Germinal center (tissue), 1 donor: ENCODE data around the gene ACSM3.
"Not testable (repeated sequence)": the region's sequence is repeated elsewhere in the genome, so short reads cannot be mapped to it uniquely, and the experiment has no call there.

Source experiments
- DNase-seq: peaks from one replicate; pipeline ENCODE4 v3.0.0; 2012; ENCODE audit warnings: mixed read lengths, low spot score

ACSM3 gene, protein sequence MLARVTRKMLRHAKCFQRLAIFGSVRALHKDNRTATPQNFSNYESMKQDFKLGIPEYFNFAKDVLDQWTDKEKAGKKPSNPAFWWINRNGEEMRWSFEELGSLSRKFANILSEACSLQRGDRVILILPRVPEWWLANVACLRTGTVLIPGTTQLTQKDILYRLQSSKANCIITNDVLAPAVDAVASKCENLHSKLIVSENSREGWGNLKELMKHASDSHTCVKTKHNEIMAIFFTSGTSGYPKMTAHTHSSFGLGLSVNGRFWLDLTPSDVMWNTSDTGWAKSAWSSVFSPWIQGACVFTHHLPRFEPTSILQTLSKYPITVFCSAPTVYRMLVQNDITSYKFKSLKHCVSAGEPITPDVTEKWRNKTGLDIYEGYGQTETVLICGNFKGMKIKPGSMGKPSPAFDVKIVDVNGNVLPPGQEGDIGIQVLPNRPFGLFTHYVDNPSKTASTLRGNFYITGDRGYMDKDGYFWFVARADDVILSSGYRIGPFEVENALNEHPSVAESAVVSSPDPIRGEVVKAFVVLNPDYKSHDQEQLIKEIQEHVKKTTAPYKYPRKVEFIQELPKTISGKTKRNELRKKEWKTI

DNA sequence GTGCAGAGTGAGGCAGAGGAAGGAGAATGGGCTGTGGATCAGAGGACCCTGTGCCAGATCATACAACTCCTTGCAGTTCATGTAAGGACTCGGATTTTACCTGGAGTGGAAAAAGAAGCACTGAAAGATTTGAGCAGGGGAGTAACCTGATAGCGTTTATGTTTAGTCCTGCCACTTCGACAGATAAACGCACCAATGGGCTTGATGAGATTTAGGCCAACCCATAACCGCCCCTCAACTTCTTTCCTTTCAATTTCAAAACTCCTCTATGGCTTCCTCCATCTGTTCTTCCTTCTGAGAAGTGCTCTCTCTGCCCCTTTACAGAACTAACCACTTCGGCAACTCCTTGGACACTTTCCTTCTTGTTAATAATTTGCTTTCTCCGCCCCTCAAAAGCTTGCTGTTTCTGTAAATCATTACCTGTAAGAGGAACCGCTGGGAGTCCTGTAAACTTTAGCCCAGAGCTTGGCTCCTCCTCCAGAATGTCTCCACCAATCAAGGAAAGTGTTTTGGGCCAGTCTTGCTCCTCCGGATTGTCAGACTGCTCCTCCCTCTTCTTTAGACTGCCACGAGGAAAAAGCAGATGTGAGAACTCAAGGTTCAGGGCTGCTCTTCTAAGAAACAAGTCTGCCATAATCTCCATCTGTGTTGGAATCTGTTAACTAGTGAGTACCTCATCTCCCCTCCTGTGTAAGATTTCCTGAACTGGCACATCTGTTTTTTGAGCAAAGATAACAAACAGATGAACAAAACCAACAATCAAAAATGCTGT, at the start of gene ACSM3:
ACSM3 (plus strand) TSS at position 554 of the 772 bp plus-strand sequence. CDS start 6,021 bp downstream, outside the sequence.
- peak; percentile 88 for DNase-seq

DNA sequence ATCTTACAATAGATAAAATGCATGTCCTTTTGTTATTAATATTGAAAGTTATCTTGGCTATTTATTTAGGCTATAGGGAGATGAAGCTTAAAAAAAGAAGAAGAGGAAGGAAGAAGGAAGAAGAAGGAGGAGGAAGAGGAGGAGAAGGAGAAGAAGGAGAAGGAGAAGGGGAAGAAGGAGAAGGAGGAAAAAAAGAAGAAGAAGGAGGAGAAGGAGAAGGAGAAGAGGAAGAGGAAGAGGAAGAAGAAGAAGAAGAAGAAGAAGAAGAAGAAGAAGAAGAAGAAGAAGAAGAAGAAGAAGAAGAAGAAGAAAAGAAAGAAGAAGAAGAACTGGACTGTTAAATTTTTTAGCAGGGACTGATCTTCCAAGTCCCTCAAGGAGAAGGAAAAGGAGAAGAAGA, 46.1 kb upstream of the ACSM3 start:
- DNase-seq = not testable (repeated sequence)

DNA sequence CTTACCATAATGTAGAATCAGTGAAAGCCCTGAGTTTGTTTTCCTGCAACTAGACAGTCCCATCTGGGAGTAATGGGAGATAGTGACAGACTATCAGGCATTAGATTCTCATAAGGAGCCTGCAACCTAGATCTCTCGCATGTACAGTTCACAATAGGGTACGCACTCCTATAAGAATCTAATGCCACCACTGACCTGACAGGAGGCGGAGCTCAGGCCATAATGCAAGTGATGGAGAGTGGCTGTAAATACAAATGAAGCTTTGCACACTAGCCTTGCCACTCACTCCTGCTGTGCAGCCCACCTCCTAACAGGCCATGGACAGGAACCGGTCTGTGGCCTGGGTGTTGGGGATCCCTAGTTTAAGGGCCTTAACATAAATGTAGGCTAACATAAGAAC, 43.6 kb upstream of the ACSM3 start:
- DNase-seq = no peak

DNA sequence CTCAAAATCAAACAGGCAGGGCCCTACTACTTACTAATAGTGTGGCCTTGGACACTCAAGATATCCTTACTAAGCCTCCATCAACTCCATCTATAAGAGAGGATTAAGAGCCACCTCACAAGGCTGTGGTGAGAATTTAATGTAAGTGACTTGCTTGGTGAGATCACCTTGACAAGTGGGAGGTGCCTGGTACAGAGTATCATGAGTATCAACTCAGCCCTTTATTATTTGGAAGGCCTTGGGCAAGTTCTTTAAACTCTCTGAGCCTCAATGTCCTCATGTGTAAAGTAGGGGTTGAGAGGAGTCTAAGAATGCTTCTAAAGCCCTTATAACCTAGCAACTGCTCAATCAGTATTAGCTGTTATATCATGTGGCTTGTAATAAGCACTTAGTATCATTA, 37.2 kb upstream of the ACSM3 start:
- DNase-seq = no peak

DNA sequence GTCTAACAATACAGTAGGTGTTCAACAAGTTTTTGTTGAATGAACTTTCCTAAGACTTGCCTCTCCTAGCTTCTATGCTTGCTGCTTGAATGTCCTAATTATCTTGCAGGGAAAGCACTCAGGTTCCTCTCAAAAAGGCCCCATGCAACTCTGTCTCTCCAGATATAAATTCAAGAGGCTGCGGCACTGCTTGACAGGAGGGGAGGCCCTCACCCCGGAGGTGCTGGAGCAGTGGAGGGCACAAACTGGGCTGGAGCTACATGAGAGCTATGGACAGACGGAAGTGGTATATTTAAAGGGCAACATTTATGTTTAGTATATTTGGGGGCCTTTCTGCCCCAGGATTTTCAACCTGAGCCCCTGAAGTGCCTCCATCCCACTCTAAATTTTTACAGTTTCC, 36.6 kb upstream of the ACSM3 start:
- DNase-seq = no peak

DNA sequence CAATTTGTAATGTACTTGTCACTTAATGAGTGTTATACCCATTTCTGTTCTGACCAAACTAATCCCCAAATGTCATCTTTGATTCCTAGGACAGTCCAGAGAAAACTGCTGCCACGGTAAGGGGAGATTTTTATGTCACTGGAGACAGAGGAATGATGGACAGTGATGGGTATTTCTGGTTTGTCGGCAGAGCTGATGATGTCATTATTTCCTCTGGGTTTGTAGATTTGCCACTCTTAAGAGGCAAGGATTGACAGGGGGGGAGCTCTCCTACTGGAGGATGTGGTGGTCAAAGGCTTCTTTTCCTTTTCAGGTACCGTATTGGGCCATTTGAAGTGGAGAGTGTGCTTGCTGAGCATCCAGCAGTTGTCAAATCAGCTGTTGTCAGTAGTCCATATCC, 34.7 kb upstream of the ACSM3 start:
- no peak for DNase-seq

DNA sequence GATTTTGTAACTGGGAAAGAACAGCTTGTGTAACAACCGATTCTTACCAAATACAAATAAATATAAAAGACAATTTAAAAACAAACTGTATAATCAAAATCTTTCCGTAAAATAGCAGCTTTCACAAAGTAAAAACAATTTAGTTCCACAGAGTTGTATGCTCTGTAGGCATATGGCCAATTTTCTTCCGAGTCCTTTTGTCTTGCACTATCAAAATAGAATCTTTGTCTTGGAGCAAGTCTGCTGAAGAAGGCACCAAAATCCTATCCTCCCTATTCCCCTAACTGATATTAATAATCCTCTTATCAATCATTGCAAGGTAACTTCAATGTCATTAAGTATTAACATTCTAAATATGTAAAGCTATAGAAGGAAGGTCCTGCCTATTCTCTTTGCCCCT, 29.8 kb upstream of the ACSM3 start:
- no peak for DNase-seq

DNA sequence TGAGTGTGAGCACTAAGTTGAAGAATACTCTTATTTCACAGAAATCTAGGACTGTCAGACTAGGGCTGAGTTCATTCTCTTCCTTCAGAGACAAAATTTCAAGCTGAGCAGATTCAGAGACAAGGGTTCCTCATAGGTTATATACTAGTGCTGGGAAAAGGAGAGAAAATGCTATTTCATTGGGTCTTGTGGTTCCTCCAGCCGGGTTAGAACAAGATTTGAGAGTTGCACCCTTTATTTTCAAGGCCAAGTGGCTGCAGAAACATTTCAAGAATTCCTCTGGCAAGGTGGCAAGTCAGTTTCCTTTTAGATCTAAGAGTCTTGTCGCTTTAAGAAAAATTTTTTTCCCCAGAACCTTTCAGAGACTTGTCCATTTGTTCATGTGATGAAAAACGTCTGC, 29.0 kb upstream of the ACSM3 start:
- DNase-seq = no peak

DNA sequence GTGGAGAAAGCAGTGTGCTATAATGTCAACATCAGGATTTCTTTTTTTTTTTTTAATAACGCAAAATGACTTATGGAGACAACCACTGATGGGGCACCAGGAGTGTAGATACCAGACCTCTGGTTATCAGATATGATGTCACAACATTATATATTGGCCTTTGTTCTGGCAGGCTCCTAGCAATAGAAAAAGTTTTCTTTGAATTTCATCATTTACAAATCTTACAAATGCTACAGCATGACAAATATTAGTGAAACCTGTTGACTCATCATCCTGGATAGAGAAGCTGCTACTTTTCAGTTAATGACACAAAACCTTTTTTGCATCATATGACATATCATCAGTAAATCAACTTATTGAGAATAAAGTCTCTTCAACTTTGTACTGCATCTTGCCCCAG, 28.3 kb upstream of the ACSM3 start:
- no peak for DNase-seq

DNA sequence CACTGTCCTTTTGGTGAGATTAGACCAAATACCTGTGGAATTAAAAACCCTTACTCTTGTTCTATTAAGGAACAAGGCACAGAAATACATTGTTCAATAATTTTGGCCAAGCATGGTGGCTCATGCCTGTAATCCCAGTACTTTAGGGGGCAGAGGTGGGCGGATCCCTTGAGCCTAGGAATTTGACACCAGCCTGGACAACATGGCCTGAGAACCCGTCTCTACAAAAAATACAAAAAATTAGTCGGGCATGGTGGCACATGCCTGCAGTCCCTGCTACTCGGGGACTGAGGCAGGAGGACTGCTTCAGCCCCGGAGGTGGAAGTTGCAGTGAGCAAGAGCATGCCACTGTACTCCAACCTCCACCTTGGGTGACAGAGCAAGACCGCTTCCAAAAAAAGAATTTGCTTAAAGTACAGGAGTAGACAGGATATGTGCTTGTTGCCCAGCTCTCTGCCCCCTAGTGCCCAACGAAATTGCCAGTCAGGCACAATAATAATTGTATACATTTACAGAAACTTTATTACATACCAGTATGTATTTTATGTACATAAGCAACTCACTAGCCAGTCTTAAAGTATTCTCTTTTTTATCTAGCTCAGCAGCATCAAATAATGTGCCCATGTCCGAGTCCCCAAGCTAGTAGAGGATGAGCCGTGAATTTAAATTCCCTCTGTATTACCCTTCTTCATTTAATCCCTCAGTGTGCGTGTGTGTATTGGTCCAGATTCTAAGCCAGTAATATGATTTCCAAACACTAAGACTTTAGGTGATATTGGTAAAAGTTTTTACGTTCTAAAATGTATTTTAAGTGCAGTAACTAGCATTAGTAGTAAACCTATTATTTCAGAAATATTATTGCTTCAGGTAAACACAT, 23.6 kb upstream of the ACSM3 start:
- peak; percentile 42 for DNase-seq

DNA sequence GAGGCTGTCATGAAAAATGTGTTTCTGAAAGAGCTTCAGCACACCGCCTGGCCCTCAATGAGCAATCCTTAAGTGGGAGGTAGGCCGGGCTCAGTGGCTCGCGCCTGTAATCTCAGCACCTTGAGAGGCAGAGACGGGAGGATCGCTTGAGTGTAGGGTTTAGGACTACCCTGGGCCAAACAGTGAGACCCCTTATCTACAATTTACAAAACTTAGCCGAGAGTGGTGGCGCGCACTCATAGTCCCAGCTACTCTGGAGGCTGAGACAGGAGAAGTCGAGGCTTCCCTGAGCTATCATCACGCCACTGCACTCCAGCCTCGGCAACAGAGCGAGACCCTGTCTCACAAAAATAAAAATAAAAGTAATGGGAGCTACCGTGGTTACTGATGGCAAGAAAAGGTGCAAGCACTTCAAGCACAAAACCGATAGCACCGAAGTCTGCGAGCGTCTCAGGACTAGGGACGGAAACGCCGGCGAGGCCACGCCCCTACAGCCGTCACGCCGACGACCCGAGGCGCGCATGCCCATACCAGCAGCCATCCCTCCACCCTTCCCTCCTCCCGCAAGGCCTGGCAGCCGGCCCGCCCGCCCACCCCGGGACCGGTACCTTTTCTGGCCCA, 22.8 kb upstream of the ACSM3 start:
- DNase-seq = peak; percentile 95

DNA sequence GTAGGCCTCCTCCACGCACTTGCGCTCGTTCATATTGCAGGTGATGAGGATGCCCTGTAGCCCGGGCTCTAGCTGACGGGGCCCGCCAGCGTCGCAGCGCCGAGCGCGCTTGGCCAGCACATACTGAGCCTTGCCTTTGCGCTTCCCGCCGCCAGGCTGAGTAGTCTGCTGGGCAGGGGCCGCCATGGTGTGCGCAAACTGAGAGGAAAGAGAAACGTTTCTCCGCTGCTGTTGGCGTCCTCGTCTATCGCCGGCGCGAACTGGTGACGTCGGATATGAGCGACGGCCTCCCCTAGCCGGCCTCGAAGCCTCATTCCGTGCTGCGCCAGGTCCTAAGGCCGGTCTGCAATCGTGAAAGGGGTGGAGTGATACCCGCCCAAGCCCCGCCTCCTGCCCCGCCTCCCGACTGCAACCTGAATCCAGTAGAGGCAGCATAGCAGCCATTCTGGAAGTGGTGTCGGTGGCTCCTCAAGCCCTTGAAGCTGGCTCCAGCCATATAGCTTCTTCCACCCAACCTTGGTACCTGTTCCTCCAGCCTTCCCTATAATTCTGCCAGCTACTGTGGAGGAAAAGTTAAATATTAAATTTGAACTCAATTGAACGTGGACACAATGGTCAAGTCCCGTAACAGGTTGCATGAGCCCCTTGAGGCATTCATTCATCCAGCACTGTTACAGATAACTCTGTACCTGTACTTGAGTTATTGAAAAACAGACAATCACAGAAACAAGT, 22.1 kb upstream of the ACSM3 start, which contains the start of gene THUMPD1:
THUMPD1 (minus strand) TSS at position 265 of the 732 bp plus-strand sequence; CDS start at position 186, 79 bp downstream.
- peak; percentile 98 for DNase-seq

DNA sequence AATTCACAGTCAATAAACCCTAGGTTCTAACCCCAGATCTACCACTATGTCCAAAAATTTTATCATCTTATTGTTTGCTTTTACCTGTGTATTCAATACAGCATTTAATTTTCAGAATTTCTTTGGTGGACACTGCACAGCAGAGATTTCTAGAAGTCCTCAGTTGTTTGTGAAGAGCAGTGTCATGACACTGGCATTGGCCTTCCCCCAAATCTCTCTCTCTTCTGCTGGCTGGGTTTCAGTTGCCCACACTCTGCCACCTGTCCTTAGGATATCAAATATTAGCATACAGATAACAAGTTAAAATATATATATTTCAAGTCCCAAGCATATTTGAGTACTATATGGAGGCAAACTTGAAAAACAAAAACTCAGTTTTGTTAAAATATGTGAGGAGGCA, 20.2 kb upstream of the ACSM3 start:
- DNase-seq = no peak

DNA sequence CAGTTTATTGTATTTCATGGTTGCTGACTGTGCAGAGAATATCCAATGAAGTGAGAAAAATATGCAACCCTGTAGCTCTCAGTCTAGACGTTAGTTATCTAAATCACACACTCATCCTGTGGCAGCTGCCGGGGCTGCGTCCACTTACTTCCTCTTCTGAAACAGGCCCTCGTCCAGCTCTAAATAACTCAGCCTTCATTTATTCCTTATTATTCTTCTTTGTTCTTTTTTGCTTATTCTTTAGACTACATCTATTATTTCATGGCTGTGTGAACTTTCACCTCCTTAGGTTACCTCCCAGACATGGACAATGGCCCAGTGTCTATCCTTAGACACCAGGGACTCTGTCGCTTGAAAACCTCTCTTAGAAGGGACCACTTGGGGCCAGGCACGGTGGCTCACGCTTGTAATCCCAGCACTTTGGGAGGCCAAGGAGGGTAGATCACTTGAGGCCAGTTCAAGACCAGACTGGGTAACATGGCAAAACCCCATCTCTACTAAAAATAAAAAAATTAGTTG, 18.8 kb upstream of the ACSM3 start:
- DNase-seq = no peak

DNA sequence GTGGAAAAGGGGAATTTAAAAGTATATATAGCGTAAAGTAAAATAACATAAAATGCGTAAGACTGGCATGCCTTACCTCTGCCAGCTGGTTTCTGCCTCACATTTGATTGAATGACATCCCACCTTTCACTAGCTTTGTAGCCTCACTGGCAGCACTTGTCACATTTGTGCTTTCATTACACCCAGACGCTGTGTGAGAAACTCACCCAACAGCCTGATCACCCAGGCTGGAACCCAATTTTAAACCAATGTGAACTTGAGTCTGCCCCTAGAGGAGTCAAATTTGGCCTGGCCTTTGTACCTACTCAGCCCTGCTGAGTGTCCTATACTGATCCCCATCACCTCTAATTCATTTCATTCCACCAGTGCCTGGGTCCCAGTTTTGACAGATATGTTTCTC, 17.4 kb upstream of the ACSM3 start:
- no peak for DNase-seq

DNA sequence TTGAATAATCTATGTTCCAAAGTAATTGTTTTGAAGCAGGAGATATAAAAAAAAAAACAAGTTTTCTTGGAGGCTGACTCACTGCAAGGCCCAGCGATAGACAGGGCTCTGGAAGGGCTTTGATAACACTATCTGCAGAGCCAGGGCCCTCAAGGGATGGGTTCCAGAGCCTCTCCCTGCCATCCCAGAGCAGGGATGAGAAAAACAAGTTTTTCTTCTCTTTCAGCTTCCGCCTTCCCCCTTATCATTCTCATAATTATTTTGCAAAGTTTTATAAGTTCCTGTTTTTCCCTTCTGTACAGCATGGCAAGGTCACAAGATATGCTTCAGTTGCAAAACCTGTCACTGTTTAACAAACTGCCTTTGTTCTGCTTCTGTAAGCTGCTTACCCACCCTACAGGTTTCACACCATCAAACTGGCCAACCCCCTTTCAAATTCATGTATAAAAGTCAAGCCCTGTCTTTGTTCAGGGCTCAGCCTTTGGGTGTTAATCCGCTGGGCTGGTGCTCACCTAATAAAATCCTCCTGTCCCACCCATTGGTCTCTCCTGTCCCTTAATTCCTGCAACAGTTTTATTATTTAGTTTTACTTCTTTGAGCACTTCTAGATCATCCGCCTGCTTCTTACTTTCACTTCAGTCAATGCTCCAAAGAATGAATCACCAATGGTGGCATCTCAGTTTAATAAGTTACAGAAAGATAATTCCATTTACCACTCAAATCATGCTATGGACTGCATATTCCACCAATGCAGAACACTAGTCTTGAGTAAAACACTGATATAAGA, 16.6 kb upstream of the ACSM3 start:
- no peak for DNase-seq

DNA sequence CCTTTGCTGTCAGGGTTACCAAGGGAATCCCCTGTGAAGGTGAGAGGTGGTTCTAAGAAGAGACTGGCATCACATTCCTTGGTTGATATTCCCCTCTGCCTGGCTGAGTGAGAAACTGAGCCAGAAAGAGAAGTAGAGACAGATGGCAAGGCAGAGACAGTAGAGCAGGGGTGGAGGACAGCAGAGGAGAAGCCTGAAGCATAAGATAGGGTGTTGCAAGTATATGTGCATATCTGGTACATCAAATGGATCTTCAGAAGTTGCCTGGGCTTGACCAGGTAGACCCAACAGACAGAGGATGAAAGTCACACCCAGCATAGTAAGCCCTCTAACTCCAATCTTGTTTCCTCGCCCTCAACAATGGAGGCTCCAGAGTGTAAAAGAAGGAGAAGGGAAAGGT, 14.3 kb upstream of the ACSM3 start:
- DNase-seq = no peak

DNA sequence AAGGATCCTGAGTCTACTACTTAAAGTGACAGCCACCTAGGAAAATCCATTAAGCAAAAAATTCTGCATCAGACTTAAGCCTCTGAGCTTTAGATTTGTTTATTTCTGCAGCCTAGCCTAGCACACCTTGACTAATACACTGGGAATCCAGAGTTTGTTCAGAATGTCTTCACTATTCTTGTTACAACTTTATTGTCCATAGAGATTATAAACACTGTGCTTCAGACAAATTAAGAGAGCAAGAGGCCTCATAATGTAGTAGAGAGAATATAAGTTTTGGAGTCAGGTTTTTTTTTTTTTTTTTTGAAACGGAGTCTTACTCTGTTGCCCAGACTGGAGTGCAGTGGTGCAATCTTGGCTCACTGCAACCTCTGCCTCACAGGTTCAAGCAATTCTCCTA, 13.3 kb upstream of the ACSM3 start:
- DNase-seq = no peak

DNA sequence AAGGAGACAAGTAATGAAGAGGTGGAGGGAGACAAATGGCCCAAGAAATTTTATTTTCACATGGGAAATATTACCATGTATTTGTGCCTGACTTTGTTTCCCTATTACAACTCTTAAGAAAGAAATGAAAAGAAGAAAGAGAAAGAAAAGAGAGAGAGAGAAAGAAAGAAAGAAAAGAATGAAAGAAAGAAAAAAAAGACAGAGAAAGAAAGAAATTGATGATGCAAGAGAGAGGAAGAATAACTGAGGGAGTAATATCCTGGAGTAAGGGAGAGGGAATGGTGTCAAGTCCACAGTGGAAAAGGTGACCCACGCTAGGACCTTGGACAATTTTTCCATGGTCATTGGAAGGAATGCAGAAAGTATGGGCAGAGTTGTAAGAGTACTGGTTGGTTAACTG, 10.1 kb upstream of the ACSM3 start:
- no peak for DNase-seq

DNA sequence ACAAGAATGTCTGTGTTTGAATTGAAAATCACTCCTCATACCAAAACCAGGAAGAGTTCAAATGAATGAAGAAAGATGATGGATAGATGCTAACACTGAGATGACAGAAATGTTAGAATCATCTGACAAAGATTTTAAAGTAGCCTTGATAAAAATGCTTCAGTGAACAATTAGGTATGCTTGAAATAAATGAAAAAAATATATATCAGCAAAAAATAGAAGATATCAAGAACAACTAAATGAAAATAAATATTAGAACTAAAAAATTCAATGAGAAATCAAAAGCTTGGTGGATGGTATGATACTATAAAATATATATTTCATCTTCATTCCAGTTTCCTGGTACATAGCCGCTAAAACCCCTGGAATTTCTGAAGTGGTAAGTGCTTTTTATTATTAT, 8.6 kb upstream of the ACSM3 start:
- no peak for DNase-seq
